NCI-H446 treated with DMSO at 0.1 percent for 48 hours (cell line): Measurements from ENCODE around the gene NCAM1.

ENCODE experiments used
- DNase-seq: peaks from one replicate; lab custom pipeline; 2025; lab: John Stamatoyannopoulos, UW

Gene NCAM1

DNA sequence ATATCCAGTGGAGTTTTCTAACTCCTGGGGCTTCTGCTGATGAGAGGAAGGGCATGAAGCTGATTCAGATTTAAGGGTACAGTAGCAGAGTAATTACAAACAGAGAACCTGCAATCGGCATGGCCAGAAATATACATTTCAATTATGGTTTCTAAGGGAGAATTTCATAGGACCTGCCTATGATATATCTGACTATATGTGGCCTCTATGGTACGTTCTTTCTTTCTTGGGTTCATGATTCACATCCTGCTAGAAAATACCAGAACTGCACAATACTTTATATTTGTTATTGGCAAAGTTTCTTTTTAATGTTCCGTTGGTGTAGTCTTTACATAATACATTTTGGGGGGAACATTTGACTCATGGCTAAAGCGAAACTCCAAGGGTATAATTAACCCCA lies 290.1 kb downstream of the NCAM1 start:
- DNase-seq = no peak

DNA sequence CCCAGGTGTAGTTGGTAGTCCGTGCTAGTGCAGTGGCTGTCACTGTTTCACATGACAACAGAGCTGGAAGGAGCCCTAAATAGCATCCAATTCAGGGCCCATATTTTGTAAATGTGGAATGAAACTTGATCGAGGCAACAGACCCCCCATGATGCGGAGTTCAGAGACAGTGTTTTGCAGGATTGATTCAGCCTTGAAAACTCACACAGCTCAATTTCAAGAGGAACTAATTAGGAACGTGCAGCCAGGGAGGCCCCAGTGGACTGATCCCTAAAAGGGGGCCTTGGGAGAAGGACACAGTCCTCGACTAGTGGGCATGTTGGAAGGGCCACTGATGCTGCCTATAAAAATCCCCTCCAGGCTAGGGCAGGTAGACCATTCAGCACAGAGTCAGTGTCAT lies 292.2 kb downstream of the NCAM1 start:
- no peak for DNase-seq

DNA sequence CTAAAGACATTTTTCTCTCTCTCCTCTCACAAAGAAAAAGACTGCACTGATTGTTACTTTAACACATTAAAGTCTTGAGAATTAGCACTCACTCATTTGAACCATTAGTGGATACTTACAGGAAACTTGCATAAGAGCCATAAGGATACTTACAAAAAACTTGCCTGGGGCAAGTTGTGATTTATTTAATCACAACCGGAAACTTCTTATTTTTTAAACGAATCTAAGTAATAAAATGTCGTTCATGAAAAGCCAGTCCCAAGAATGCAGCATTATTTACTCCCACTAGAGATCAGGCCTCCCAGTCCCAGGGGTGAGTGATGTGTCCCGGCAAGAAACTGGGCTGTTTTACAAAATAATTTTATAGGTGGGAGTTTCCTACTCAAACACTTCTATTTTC lies 293.9 kb downstream of the NCAM1 start:
- DNase-seq = no peak

DNA sequence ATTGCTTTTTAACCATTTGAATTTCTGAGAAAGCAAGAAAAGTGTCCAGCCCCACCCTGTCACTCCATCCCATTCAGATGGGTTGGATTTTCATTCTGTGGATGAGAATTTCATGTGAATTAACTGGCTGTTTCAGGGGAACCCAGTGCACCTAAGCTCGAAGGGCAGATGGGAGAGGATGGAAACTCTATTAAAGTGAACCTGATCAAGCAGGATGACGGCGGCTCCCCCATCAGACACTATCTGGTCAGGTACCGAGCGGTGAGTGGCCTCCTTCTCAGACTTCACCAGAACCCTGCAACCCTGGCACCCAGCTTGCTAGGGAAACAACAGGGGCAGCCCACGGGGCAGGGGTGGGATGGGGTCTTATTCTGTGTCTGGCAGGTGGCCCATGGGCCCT lies 294.5 kb downstream of the NCAM1 start:
- no peak for DNase-seq

DNA sequence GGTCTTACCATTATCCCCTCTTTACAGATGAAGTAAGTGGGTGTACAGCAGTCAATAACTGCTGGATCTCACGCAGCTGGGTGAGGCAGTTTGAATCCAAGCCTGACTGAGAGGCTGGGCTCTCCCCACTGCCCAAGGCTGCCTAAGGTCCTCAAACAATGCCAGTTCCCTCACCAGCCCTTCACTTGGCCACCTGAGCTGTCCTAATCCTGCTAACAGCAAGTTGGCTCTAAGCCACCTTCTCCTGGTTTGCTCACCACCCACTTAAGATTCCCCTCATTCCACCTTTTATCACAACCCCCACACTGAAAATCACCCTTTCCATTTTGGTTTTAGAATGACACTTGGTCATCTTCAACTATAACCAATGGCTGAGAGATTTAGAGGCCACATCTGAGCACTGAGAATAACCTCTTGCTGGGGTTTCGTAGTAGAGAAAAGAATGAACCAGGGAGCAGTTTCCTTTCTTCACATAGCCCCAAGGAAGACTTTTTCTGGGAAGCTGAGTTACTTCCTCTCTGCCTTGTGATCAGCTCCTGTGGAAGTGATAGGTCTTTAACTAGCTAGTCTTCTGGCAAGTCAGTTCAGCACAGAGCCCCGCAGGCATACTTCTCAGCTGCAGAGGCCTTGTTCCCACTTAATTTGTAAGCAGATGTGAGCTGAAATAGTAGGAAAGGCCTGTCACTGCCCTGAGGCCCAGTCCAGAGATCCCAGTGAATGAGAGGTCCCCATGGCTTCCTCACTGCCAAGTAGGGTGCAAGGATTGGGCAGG lies 295.4 kb downstream of the NCAM1 start:
- no peak for DNase-seq

DNA sequence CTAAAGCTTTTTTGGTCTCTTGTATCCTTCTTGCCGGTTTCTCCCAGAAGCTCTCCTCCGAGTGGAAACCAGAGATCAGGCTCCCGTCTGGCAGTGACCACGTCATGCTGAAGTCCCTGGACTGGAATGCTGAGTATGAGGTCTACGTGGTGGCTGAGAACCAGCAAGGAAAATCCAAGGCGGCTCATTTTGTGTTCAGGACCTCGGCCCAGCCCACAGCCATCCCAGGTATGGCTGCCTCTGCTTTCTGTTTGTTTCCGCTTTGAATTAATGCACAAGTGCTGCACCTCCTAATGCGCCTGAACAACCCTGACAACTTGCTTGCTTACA lies 298.8 kb downstream of the NCAM1 start:
- no peak for DNase-seq

DNA sequence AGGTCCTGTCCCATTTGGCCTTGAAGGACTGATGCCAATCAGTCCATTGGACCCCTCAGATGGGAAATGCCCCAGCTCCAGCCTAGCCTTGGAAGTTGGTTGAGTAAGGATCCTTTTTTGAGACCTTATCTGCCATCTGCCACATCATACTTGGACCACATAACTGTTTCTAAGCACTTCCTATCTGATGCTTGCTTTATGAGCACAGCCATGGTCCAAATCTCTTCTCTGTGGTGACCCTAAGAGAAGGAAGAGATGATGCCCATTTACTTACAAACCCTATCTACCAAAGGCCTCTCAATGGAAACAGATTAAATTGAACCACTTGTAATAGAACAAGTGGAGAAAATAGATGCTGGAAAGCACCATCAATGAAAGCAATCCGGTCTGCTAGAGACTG lies 299.3 kb downstream of the NCAM1 start:
- DNase-seq = no peak

DNA sequence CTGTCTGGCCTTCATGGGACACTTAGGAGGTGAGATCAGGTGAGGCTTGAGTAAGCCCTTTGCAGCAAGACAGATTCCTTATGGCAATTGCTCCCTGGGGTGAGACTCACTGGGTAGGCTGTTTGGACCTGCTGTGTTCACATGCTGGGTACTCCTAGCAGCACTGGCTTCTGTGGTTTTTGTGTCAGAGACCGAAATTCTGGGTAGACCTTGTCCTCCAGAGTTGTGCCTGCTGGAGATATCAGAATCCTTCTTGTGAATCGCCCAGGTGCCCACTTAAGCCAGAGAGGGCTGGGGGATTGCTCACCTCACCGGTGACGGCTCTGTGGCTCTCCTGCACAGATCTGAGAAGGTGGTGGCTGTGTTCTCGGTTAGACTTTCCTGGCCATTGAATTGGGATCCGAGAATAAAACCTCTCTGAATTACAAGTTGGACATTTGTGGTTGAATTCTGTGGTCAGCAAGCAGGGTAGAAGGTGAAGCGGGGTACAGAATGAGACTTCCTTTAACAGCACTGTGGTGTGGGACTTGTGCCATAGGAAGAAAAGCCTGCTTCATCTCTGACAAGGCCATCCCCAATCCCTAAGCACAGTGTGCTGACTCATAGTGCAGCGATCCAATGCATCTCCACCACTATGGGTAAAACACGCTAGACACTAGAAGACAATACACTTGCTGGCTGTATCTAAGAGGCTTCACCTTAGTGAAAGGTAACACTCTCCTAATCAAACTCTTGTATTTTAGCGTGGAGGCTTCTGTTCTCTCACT lies 300.7 kb downstream of the NCAM1 start:
- DNase-seq = no peak

DNA sequence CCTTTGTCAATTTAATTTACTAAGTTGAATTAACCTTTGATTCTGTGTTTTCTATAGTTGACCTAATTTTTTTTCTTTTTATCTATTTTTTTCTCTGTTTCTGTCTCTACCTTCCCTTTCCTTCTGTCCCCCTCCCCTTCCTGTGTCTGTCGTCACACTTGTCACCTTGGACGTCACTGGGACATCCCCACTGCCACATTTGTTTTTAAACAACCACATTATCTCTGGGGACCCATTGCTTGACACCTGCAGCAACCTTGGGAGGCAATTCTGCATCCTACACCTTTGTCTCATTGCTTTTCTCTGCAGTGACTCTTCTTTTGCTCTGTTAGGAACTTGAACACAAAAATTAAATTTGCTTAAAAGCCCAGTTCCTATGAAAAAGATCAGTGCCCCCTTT lies 301.4 kb downstream of the NCAM1 start:
- no peak for DNase-seq

DNA sequence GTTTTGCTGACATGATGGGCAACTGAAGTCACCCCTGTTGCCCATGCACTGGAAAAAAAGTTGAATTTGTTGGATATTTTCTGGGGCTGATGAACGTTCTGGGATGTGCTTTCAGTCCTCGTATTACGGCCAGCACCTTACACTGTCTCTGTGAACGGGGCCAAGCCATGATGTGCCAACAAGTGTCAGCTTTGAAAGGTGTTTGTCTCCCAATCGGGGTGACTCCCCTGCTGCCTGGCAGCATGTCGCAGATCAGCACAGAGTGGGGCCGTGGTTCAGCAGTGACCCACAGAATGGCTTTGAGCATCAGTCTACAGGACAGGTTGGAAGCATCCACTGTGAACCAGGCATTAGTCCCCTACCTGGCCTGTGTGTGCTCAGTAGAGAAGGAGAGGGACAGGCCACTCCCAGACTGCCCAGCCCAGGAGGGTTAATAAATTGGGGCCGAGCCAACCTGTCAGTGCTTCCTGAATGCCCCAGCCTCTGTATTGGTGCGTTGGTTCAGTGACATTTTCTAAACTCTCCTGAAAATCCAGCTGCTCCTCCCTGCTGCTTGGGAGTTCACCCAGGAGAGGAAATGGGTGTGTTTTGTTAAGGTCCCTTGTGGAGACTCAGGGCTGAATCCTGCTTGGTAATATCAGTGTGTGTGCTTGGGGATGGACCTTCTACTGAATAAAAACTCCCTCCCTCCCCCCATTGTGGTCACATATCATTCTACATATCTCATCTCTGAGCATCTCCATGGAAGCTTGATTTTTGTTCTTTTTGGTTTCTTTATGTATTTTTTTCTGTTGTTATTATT lies 302.4 kb downstream of the NCAM1 start:
- no peak for DNase-seq

DNA sequence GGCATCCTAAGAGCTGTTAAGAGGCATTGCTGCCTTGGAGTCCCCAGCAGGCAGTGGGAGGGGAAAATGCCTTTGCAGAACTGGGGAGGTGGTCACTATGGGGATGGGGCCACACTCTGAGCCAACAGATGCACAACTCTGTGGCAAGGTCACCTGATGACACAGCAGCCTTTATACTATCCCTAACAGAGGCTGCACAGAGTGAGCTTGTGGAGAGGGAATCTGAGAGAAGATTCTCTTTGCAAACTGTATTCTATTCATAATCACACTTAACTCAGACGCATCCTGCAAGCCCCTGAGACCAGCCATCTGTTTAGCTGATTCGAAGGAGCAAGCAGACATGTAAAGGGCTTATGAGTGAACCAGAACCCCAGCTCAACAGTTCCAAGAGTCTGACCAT lies 304.1 kb downstream of the NCAM1 start:
- DNase-seq = no peak

DNA sequence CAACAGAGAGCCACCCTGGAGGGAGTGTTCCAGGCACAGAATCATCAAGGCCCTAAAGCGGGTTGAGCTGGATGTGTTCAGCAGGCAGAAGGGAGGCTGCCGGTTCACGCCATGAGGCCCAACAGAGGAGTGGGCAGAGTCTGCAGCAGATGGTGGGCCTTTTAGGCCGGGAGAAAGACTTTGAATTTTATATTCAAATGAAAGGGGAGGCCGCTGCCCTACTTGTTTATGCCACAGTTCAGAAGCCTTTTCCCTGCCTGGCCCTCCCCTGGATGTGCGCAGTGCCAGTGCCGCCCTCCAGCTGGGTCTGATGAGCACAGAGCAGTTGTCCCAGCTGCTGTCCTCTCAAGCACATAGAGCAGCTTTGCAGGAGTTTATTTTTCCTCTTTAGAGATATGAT lies 306.3 kb downstream of the NCAM1 start:
- DNase-seq = no peak

DNA sequence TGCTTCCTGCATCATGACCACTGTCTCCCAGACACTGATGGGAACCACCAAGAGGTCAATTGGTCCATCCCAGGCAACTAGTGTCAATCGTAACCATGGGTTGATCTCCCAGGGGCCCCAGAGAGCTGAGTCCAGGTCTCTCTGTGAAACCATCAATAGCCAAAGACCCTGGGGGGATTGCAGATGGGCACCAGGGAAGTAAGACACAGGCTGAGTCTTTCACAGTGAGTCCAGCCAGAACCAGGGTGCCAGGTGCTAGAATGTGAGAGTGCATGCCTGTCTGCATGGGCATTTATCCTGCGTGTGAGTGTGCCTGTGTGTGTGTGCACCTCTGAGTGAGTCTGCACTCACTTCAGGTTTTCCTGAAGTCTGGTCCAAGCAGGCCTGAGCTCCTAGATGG lies 307.9 kb downstream of the NCAM1 start:
- no peak for DNase-seq

DNA sequence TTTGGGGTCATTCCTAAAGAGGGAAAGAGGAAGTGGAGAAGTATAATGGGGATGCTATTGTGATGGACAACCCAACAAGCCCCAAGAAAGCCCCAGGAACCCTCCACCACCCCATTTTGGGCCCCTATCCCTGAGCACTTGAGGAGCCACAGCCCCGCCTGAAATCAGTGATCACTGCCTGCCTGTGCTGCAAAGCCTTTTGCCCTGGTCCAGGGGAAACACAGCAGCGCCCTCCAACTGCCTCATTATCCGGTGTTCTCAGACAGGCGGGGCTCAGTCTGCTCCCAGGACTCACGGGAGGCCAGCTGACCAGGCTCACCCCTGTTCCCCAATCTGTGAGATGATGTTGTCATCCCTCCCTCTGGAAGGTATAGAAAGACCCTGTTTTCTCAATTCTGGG lies 308.4 kb downstream of the NCAM1 start:
- no peak for DNase-seq

DNA sequence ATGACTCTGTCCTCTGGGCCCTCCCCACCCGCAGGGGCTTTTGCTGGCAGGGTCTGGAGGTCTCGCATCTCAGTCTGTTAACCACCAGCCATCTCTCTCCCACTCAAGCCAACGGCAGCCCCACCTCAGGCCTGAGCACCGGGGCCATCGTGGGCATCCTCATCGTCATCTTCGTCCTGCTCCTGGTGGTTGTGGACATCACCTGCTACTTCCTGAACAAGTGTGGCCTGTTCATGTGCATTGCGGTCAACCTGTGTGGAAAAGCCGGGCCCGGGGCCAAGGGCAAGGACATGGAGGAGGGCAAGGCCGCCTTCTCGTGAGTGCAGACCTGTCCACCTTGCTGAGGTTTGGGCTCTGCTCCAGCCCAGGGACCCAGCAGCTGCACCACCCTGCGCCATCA lies 308.9 kb downstream of the NCAM1 start:
- DNase-seq = no peak

DNA sequence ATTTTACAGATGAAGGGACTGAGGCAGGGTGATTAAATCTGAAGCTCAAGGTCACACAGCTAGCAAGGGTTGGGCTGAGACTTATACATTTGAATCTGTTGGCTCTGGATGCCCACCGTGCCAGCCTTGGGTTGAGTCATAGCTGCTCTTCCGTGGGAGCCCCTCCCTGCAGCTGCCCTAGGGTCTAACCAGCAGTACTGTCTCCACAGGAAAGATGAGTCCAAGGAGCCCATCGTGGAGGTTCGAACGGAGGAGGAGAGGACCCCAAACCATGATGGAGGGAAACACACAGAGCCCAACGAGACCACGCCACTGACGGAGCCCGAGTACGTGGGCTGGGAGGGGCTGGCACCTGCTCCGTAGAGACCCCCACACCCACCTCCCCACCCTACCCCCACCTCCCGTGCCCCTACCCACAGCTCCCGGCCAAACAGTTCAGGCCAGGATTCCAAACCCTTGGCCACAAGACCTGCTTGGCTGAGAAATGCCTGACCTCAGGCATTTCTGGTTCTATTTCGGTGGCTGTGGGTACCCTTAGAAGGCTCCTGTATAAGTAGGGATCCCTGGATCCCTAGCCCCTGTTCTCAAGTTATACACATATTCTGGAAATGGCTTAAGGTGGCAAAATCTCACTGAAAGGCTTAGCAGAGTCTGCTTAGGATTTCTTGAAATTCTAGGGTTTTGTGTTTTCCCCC lies 310.5 kb downstream of the NCAM1 start:
- no peak for DNase-seq

DNA sequence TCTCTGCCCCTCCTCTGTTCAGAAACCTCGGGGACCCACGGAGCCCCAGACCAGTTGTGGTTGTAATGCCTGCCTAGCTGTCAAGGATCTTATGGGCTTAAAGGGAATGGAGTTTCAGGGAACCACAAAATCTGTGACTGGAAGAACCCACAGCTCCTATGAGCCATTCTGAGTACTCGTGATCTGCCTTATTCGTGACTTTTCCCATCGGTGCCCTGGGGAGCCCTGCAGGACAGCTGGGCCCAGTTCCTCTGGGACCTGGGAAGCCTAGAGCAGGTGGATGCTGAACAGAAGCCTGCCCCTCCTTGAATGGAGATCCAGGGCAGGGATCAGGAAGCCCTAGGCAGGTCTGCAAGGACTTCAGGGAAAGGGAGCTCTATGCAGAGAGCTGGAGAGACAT lies 311.1 kb downstream of the NCAM1 start:
- no peak for DNase-seq

DNA sequence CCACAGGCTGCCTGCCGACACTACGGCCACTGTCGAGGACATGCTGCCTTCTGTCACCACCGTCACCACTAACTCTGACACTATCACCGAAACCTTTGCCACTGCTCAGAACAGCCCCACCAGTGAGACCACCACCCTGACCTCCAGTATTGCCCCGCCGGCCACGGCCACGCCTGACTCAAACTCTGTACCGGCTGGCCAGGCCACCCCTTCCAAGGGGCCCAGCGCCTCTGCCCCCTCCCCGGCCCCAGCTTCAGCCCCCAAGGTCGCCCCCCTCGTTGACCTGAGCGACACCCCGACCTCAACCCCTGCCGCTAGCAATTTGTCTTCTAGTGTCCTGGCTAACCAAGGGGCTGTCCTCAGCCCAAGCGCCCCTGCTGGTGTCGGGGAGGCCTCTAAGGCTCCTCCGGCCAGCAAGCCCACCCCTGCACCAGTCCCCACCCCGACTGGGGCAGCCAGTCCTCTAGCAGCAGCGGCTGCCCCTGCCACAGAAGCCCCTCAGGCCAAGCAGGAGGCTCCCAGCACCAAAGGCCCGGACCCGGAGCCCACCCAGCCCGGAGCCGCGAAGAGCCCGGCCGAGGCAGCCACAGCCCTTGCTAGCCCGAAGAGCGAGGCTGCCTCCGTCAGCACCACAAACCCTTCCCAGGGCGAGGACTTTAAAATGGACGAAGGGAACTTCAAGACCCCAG lies 311.9 kb downstream of the NCAM1 start:
- DNase-seq = no peak

DNA sequence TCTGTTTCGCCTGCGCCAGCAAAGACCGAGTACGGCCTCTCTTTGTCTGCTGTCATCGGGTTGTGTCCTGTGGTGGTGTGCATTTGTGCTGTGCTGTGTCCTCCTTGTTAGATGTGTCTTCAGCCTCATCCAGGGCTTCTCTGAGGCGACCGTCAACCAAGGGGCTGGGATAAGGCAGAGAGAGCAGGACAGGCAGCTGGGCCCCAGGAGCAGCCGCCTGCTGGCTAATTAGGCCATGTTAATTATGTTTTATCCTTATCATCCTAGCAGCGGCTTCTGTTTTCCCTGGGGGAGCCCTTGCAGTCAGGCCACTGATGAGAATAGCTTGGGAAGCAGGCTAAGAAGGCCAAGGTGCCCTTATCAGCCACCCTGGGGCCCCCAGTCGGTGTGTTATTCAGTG lies 312.5 kb downstream of the NCAM1 start:
- no peak for DNase-seq

DNA sequence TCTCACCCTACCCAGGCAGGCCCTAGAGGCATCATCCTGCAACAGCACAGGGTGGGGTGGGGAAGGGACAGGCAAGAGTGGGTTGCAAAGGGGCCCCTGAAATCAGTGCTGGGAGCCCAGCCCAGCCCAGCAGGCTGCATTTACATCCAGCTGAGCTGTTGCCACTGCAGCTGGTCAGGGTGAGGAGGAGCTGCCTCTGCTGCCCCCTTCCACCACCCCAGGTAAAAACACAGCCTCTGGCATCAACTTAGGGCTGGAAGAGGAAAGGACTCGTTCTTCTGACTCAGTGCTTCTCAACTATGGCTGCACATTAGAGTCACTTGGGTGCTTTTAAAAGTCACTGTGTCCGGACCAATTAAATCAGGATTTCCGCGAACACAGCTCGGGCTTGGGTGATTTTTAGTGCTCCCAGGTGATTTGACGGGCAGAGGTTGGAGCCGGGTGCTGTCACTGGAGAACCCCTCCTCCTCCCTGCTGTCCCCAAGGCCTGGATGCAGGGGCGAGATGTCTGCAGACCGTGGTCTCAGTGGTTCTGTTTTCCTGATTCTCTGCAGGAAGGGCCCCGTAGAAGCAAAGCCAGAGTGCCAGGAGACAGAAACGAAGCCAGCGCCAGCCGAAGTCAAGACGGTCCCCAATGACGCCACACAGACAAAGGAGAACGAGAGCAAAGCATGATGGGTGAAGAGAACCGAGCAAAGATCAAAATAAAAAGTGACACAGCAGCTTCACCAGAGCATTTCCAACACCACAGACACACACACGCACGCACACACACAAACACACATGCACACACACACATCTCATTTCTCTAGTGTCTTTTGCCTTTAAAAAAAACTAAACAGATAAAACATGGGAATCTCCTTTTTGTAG lies 313.7 kb downstream of the NCAM1 start:
- no peak for DNase-seq

DNA sequence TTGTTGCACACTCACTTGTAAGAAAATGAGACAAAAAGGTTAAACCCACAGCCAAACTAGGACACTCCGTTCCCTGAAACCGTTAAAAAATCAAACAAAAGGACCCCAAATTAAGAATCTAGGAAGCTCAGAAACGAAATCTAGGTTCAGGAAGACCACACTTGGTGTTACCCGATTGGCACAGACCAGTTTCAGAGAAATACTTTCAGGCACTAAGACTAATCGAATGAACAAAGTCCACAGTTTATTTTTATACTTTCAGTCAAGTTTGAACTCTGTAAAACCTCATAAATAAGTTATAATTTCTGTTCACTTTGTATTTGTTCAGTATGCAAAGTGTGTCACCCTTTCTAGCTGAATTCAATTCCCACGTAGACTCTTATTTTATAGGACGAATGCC lies 314.4 kb downstream of the NCAM1 start:
- no peak for DNase-seq
